Mucosa of descending colon (tissue), 3 donors: ENCODE data around the gene USP5. TPM values are rescaled to one million over a fixed set of nuclear protein-coding genes. Genes with fewer than 3 reads are reported as not detected.
A peak's percentile ranks its signal among the peaks of the same experiment; 100 is the strongest.

Source experiments
- ATAC-seq: fragments of 200-7000 bp; cut with Tn5 transposase; one replicate; pipeline ENCODE4 v1.9.1; 2020; ENCODE audit warnings: mild to moderate bottlenecking, moderate library complexity
- DNase-seq, 3 donors: peaks; one replicate each; pipeline ENCODE4 v3.0.0-alpha.2; 2020
- H3K36me3 ChIP-seq: fragments of 200-600 bp; one replicate; pipeline ENCODE4 v1.8.0; 2021; ENCODE audit warnings: low read depth, mild to moderate bottlenecking
- H3K4me1 ChIP-seq: fragments of 200-600 bp; one replicate; pipeline ENCODE4 v1.8.0; 2021; ENCODE audit warnings: low read depth, mild to moderate bottlenecking
- H3K4me3 ChIP-seq: fragments of 200-600 bp; one replicate; pipeline ENCODE4 v1.8.0; 2021; ENCODE audit warnings: mild to moderate bottlenecking
- H3K9me3 ChIP-seq: fragments of 200-600 bp; one replicate; pipeline ENCODE4 v1.8.0; 2021; ENCODE audit warnings: mild to moderate bottlenecking
- CTCF ChIP-seq: fragments of 200-600 bp; IDR thresholded peaks from one replicate; pipeline ENCODE4 v1.8.0; 2022; ENCODE audit warnings: antibody characterized with exemption, mild to moderate bottlenecking
- intact Hi-C, 2 donors: fragments of 100-400 bp; cut with DNase I in 1 of 2; cut with micrococcal nuclease in 1 of 2; formaldehyde crosslinking; loops; one replicate each; pipeline versions ENCODE4 v1.11.0 to v1.11.1; 2022; cut with DNase I, micrococcal nuclease
- total RNA-seq, 3 donors: library from RNA; stranded (reverse); fragmentation: NEBNext Ultra II Directional in 2 of 3; extraction: Animal tissue kit (Norgen Biotek cat#: 25700) in 2 of 3; gene quantifications; one replicate each; pipeline versions ENCODE4 v1.2.1 to v1.2.4, GENCODE V29; 2021 to 2023
- donor health status: DM: no; HTN: no; CAD: no; lungs with moderate emphysema.
- donor health status: DM: no; HTN: no; CAD: no.
- donor health status: DM: no; HTN: yes; CAD: no.

USP5 gene
- total RNA-seq, 3 donors from 2014 or later = 65.9 to 80.7 (median 79.7) TPM

- H3K4me3 ChIP-seq = peak overlapping the region; percentile 30
- TF ChIP-seq CTCF = no peak
- H3K36me3 ChIP-seq = no peaks in the 10 kb centered on the region
- peak; percentile 23 to 65 (median 48) for DNase-seq
- ATAC-seq = peak; percentile 42
- H3K4me1 ChIP-seq = peaks cover 6% of the 10 kb centered on the region
- no peaks in the 10 kb centered on the region for H3K9me3 ChIP-seq
- intact Hi-C loops = loop anchor here (5.0 to 10.0 kb wide), 2 partner anchors 77 to 94 kb away; partner anchors contain the start of gene MLF2 (in 1 of the 2)
These were observed 23.0 kb upstream of the USP5 start for GRCh38 chr12:6828781-6829535.

GRCh38 chr12:6829536-6830220 is 22.3 kb upstream of the USP5 start:
- intact Hi-C loops = loop anchor here (5.0 to 10.0 kb wide), 2 partner anchors 77 to 95 kb away; partner anchors contain the start of gene MLF2 (in 1 of the 2)
- no peak for ATAC-seq

DNA sequence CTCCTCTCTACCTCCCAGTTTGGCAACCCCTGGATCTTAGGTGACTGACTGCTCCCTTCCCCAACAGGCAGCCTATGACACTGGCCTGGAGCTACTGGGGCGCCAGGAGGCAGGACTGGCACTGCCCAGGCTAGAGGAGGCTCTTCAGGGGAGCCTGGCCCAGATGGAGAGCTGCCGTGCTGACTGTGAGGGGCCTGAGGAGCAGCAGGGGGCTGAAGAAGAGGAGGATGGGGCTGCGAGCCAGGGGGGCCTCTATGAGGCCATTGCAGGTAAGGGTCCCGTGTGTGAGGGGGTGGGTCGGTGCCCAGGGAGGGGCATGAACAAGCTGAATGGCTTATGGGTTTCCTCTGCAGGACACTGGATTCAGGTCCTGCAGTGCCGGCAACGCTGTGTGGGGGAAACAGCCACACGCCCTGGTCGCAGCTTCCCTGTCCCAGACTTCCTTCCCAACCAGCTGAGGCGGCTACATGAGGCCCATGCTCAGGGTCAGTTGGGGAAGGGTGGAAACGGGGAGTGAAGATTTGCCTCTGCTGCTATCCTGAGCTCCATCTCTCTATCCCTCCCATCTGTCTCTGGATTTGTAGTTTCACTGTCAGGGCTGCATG is 21.6 kb upstream of the USP5 start:
- no peaks in the 10 kb centered on the region for H3K36me3 ChIP-seq
- no peak for TF ChIP-seq CTCF
- intact Hi-C loops = no loop called here
- ATAC-seq = no peak
- H3K9me3 ChIP-seq = no peaks in the 10 kb centered on the region
- H3K4me1 ChIP-seq = peaks cover 6% of the 10 kb centered on the region
- H3K4me3 ChIP-seq = no peak overlapping the region
- peak in 1 of 3 donors; percentile 21 for DNase-seq

More at GRCh38 chr12:6829536-6830220, 22.3 kb upstream of the USP5 start:
- H3K9me3 ChIP-seq = no peaks in the 10 kb centered on the region
- H3K4me3 ChIP-seq = no peak overlapping the region
- peaks cover 6% of the 10 kb centered on the region for H3K4me1 ChIP-seq
- peak in 2 of 3 donors; percentile 23 to 49 for DNase-seq
- no peak for TF ChIP-seq CTCF
- H3K36me3 ChIP-seq = no peaks in the 10 kb centered on the region

DNA sequence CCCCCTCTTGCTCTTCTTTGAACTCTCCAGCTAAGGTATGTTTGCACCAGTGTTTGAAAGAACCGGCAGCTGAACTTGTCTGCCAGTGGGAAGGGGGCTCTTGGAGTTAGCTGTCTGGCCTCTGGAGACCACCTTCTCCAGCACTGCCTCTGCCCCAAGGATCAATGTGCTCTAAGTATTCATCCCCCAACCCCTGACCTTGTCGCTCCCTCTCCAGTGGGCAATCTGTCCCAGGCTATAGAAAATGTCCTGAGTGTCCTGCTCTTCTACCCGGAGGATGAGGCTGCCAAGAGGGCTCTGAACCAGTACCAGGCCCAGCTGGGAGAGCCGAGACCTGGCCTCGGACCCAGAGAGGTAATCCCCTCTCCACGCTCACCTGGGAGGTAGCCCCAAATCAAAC is 21.0 kb upstream of the USP5 start:
- H3K4me1 ChIP-seq = peaks cover 6% of the 10 kb centered on the region
- intact Hi-C loops = no loop called here
- no peaks in the 10 kb centered on the region for H3K9me3 ChIP-seq
- peak in 2 of 3 donors; percentile 15 to 36 for DNase-seq
- ATAC-seq = no peak
- H3K4me3 ChIP-seq = no peak overlapping the region
- TF ChIP-seq CTCF = no peak
- H3K36me3 ChIP-seq = no peaks in the 10 kb centered on the region

GRCh38 chr12:6831450-6831995 is 20.4 kb upstream of the USP5 start:
- DNase-seq = peak in 1 of 3 donors; percentile 14
- Histone ChIP-seq H3K9me3 (no peaks in the 10 kb centered on the region), H3K4me1 (peaks cover 6% of the 10 kb centered on the region), H3K4me3 (no peak overlapping the region), H3K36me3 (no peaks in the 10 kb centered on the region)
- no peak for TF ChIP-seq CTCF
- no peak for ATAC-seq
- intact Hi-C loops = no loop called here
